Germinal center (tissue), 1 donor: Measurements from ENCODE around the gene IKZF4.
A peak's percentile ranks its signal among the peaks of the same experiment; 100 is the strongest.
"Not testable (repeated sequence)": the region's sequence is repeated elsewhere in the genome, so short reads cannot be mapped to it uniquely, and the experiment has no call there.

ENCODE experiments used
- DNase-seq: peaks from one replicate; pipeline ENCODE4 v3.0.0; 2012; ENCODE audit warnings: mixed read lengths, low spot score

Gene IKZF4

DNA sequence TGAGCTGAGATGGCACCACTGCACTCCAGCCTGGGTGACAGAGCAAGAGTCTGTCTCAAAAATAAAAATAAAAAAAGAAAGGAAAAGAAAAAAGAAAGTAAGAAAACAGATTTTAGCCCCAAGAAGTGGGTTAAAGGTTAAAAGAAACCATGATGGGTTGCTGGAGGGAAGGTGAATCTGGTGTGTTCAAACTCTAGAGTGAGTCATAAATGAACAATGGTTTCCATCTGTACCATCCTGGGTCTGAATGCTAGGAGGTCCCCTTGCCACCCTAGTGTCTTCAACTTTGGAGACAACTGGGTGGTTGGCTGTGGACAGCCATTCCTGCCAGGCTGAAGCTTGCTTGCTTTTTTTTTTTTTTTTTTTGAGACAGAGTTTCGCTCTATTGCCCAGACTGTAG is 19.3 kb downstream of the IKZF4 start:
- no peak for DNase-seq

DNA sequence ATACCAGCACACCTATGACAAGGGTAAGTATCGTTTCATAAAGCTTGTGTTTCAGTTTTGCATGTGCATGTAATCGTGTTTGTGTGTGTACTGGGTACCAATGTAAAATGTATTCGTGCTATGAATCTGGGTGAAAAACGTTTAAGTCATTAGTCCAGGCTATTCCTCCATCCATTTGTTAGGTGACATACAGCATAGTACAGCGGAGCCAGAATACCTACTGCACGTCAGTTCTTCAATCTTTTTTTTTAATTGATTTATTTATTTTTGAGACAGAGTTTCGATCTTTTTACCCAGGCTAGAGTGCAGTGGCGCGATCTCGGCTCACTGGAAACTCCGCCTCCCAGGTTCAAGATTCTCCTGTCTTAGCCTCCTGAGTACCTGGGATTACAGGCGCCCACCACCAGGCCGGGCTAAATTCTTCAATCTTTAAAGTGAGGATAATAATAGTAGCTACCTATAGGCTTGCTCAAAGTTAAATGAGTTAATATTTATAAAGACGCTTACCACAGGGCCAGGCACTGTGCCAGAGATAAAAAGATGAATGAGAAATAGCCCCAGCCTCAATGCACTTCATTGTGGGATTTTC is 20.2 kb downstream of the IKZF4 start:
- no peak for DNase-seq

DNA sequence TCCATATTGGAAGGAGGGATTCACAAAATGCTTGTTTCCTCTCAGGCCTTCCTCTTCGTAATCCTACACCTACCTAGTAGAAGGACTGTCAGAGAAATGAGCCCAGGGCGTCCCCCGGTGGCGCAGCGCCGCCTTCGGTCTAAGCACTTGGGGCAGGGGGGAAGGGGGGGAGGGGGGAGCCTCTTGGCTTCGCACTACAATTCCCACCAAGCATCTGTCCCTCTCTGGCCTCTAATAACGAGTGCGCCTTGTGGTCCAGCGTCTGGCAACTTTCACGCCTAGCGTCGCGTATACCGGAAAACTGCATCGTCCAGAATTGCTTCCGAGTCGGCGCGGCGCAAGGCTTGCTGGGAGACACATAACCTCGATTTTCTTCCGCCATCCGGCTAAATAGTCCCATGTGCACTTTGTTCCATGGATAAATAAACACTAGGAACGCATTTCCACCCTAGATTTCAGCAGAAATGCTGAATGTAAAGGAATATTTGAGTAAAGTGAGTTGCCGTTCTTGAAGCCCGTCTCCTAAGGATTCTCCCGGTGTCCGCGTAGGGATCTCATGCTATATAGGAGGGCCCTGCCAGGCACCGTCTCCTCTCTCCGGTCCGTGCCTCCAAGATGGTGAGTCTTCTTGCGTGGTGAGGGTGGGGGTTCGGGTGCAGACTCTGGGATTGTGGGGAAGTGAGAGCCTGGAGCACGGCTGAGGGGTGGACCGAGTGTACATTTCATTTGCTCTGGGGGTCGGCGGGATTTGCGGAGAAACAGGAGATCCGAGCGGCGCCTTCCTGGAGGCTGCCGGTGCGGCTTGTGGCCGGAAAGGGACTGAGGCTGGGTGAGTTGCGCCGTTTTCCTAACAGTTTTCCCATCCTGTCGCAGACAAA is 20.9 kb downstream of the IKZF4 start, which contains the start of gene RPS26:
Gene RPS26 (plus strand): TSS at position 367 of the 878 bp plus-strand sequence. CDS start 249 bp downstream, at position 616.
- peak; percentile 83 for DNase-seq

DNA sequence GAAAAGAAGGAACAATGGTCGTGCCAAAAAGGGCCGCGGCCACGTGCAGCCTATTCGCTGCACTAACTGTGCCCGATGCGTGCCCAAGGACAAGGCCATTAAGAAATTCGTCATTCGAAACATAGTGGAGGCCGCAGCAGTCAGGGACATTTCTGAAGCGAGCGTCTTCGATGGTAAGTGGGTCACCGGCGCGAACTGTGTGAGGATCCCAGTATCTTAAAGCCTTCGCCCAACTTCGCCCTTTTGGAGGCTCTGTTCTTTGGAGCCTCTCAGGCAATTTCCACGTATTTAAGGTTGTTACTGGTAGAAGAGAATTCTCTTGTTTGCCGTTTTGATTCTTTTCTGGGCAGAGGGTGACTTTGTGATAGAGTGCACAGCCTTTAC is 21.6 kb downstream of the IKZF4 start:
- DNase-seq = not testable (repeated sequence)

DNA sequence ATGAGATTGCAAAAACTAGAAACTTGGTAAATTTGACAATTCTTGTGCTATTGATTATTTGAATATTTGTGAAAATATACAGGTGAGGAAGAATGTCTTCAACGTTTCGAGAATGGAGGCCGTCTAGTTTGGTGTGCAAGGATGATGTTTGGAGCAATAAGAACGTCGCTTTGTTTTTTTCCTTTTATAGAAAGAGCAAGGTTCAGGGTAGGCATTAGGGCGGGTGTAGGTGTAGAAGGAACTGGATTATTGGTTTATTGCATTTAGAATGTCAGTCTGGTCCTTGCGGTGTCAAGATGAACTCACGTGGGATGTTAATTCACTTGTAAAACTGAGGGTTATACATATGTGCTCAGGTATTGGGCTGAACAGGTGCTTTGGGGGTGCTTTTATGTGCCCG is 22.0 kb downstream of the IKZF4 start:
- DNase-seq = no peak

DNA sequence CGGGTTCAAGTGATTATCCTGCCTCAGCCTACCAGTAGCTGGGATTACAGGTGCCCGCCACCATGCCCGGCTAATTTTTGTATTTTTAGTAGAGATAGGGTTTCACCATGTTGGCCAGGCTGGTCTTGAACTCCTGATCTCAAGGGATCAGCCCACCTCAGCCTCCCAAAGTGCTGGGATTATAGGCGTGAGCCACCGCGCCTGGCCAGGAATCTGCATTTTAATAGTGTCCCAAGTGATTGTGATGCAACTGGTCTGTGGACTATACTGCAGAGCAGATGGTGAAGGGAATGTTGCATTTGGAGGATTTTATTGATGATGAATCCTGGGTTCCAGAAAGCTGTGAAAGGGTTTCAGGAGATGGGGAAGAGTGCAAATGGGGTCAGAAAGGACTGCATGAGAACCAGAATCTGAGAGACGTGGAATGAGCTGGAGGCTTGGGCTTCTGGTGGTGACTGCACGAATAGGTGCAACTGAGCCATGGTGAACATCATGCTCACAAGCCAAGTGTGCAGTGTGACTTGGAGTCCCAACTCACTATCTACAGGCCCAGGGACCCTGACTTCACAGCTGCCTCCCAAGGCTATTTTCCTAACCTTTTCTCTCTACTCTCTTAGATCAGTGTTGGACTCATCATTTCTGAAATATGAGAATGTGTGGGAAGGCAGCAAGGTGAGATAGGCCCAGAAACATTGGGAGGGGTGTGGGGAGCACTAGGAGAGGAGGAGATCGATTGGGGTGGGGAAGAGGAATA is 25.4 kb downstream of the IKZF4 start:
- no peak for DNase-seq

DNA sequence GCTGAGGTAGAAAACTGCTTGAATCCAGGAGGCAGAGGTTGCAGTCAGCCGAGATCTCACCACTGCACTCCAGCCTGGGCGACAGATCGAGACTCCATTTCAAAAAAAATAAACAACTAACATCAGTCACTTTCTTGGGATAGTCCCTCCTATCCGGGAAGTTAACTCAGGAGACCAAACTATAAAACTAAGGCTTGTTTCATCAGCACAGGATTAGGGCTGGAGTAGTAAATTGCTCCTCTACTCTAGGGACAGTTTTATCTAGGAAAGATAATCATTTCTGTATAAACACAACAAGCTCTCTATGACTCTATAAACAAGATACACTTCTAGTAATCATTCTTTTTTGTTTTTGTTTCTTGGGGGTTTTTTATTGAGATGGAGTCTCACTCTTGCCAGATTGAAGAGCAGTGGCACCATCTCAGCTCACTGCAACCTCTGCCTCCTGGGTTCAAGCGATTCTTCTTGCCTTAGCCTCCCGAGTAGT is 32.6 kb downstream of the IKZF4 start:
- no peak for DNase-seq

DNA sequence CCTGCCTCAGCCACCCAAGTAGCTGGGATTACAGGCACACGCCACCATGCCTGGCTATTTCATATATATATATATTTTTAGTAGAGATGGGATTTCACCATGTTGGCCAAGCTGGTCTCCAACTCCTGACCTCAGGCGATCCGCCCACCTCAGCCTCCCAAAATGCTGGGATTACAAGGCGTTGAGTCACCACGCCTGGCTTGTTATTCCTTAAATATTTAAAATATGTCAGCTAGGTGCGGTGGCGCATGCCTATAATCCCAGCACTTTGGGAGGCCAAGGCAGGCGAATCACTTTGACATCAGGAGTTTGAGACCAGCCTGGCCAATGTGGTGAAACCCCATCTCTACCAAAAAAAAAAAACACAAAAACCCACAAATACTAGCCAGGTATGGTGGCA is 39.1 kb downstream of the IKZF4 start:
- DNase-seq = not testable (repeated sequence)

DNA sequence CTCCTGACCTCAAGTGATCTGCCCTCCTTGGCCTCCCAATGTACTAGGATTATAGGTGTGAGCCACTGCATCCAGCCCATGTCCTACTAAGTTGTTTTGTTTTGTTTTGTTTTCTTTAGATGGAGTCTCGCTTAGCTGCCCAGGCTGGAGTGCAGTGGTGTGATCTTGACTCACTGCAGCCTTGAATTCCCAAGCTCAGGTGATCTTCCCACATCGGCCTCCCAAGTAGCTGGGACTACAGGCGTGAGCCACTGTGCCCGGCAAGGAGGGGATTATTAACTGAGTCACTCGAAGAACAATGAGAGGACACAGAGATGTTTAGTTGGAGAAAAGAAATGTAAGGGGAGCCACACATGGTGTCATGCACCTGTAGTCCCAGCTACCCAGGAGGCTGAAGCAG is 41.1 kb downstream of the IKZF4 start:
- no peak for DNase-seq

DNA sequence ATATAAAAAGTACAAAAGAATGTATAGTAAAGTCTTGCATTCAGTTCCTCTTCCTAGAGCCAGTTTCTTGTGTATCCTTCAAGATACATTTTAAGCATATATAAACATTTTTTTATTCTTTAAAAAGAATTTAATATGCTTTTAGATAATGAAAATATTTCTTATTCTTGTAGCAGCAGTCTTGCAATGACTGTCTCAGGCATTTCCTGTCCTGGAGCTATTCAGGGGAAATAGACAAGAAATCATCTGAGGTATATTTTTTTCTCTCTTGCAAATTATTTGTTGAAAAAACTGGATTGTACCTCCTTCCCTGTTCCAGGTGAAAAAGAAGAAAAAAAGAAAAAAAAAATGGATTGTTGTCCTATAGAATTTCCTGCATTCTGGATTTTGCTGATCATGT is 42.2 kb downstream of the IKZF4 start:
- DNase-seq = no peak

DNA sequence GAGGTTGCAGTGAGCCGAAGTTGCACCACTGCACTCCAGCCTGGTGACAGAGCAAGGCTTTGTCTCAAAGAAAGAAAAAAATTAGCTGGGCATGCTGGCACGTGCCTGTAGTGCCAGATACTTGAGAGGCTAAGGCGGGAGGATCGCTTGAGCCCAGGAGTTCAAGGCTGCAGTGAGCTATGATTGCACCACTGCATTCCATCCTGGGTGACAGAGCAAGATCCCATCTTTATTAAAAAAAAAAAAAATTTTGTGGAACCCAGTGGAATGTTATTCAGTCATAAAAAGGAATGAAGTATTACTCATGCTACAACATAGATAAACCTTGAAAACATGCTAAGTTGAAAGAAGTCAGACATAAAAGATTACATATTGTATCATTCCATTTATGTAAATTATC is 50.8 kb downstream of the IKZF4 start:
- no peak for DNase-seq

DNA sequence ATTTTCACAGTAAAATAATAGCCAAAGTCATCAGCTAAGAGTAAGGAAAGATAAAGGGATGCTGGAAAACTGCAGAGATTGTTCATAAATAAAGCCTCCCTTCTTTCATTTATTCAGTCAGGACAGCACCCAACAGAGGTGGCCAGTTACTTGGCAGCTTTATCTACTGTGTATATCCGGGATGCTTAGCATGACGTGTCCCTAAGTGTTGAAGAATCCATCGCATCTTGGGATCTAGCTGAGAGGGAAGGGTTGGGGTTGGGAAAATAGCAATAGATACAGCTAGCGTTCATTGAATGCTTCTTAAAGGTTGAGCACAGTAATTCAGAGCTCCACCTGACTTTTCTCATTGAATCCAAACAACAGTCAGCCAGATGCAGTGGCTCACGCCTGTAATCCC is 53.6 kb downstream of the IKZF4 start:
- DNase-seq = no peak

DNA sequence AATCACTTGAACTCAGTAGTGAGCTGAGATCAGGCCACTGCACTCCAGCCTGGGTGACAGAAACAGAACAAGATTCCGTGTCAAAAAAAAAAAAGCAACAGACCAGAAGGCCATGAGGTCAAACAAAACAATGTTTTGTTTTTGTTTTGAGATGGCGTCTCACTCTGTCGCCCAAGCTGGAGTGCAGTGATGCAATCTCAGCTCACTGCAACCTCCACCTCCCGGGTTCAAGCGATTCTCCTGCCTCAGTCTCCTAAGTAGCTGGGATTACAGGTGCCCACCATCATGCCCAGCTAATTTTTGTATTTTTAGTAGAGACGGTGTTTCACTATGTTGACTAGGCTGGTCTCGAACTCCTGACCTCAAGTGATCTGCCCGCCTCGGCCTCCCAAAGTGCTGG is 57.1 kb downstream of the IKZF4 start:
- not testable (repeated sequence) for DNase-seq

DNA sequence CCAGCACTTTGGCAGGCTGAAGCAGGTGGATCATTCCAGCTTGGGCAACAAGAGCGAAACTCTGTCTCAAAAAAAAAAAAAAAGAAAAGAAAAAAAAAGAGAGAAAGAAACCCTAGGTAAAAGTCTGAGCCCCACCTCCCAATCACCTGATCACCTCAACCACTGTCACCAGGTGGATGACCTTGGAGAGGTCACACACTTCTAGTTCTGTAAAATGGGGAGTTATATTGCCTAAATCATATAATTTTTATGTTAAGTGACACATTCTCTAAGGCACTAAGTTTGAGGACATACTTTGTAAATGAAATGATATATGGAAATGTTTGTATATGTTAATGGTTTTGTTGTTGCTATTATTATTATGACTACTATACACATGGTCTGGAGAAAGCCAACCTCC is 57.6 kb downstream of the IKZF4 start:
- DNase-seq = no peak

DNA sequence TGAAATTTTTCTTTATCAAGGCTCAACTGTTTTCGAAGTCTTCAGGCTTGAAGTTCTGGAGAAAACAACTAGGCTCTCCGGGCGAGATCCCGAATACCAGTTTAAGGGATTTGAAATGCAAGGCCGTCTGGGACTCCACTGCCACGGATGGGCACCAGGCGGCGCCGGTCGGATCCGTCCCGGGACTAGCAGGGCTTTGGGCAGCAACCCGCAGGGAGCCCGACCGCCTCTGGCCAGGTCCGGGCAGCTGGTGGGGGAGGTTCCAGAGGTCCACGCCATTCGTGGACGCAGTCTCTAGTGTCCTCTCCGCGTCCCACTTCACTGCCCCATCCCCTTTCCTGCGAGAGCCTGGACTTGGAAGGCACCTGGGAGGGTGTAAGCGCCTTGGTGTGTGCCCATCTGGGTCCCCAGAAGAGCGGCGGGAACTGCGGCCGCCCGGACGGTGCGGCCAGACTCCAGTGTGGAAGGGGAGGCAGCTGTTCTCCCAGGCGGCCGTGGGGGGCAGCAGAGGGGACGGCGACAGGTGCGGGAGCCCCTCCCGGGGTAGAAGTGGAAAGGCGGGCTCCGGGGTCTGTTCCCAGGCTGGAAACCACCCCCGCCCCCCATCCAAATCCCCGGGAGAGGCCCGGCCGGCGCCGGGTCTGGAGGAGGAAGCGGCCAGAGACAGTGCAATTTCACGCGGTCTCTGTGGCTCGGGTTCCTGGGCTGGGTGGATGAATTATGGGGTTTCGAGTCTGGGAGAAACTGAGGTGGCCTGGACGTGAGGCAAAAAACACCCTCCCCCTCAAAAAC is 58.3 kb downstream of the IKZF4 start:
- DNase-seq = peak; percentile 81

DNA sequence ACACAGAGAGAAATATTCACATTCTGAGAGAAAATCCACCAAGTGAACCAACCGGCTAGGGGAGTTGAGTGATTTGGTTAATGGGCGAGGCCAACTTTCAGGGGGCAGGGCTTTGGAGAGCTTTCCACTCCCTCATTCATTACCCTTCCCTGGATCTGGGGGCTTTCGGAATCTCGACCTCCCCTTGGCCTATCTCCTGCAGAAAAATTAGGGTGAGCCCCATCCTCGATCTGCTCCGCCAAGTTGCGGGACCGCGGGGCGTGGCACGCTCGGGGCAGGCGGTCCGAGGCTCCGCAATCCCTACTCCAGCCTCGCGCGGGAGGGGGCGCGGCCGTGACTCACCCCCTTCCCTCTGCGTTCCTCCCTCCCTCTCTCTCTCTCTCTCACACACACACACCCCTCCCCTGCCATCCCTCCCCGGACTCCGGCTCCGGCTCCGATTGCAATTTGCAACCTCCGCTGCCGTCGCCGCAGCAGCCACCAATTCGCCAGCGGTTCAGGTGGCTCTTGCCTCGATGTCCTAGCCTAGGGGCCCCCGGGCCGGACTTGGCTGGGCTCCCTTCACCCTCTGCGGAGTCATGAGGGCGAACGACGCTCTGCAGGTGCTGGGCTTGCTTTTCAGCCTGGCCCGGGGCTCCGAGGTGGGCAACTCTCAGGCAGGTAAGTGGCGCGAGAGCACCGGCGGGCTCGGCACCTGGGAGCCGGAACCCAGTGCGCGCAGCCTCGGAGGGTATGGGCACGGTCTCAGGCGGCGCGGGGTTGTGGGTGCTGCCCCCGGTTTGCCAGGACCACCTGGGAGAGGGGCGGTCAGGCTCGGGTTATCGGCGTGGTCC is 59.1 kb downstream of the IKZF4 start, which contains the start of gene ERBB3:
Gene ERBB3 (plus strand): TSS at position 443 of the 833 bp plus-strand sequence. CDS start 136 bp downstream, at position 579.
- DNase-seq = peak; percentile 57

DNA sequence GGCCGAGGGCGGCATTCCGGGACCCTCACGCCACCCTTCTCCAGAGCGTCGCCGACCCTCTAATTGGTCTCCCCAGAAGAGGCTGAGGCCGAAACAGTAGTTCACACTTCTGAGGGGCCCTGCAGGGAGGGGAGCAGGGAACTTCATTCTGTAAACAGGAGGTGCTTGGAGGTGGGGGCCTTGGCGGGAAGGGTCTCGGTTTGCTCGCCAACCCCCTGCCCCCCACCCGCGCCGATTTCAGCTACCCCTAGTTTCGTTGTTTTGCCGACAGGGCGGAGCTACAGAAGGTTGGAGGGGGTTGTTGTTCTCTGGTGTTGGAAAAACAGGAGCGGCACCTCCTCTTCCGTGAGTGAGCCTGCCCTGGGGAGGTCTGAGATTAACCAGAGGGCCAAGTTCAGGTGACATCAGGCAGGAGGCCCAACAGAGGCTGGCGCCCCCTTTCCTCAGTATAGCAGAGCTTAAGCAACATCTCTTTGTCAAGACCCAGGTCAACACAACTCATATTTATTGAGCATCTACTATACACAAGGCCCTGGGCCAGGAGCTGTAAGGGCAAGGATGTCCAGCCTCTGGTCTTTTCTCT is 59.8 kb downstream of the IKZF4 start:
- no peak for DNase-seq

DNA sequence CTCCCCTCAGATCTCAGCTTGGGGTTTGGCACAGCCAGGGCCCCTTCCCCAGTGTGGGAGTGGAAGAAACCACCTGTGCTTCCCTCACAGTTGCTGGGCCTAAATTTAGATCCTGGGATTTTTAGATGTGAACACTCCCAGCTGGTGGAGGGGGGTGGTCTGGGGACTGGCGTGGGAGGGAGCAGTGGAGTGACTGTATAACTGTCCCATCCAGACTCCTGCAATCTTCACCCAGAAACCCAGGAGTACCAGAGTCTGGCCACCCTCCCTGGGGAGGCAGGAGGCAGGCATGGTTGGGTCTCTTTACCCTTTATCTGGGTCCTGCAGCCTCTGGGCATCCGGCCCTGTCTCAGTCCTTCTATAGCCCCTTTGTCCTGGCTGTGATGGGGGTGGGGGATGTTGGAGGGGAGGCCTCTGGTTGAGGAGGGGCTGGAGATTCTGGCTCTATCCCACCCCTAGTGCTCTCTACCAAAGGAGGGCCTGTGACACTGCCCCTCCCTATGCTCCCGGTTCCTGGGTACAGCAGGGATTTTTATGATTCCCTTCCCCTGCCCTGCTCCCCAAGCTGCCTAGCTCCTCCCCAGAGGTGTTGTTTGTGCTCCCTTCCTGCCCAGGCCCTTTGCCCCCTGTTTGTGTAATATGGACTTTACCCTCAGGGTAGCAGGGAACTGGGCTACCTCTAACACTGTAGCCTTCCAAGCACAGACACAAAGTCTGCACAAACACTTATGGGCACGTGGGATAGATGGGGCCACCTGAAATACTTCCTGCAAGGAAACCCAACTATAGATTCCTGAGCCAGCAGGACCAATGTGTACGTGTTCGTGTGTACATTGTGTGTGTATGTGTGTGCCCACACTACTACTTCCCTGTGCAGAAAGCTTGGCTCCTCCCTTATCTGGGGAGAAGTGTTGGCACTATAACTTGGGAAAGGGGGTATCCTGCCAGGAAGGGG is 60.8 kb downstream of the IKZF4 start:
- DNase-seq = no peak

DNA sequence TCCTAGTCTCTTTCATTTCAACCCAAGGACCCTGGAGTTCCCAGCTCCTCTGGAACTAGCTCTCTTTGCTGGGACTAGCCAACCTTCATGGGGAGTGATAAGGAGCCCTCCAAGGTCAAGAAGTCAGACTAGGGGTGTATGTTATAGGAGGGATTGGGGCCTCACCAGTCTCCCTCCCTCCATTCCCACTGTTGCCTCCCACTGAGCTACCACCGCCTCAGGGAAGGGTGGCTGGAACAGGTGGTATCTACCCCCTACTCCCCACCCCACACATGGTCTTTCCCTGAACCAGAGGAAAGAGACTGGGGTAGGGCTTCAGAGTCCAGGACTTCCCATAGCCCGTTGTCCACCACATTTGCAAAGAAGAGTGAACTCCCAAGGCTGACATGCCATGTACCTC is 61.5 kb downstream of the IKZF4 start:
- DNase-seq = no peak
